ENCODE measurements around the gene C4BPB.

C4BPB gene

DNA sequence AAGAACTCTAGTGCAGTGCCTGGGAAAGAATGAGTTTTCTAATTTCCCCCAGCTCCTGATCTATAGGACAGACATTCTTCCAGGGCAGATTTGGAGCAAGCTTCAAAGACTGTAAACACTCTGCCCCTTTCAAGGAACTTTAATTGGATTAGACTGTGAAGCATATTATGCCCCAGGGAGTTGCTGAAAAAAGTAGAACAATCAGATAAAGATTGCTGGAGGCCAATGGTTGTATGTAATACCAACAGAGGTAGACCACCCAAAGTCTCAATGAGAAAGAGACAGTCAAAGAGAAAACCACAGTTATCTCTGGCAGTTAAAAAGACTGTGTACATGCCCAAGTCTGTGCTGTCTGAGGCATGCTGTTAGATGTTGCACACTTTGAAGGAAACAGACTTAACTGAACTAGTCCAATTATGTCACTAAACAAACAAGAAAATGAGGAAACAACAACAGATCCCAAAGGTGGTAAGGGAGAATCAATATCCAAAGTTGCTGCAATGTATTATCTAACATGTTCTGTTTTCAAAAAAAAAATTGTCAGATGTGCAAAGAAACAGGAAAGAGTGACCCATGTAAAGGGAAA lies 39.8 kb downstream of the C4BPB start:
- H4K8ac ChIP-seq (ENCODE audit: low read depth, low read length) = no peak overlapping the region
- no peaks in the 10 kb centered on the region for H3K36me3 ChIP-seq (ENCODE audit: control insufficient read depth, insufficient read depth, low read length)
- no peak overlapping the region for H3K18ac ChIP-seq (ENCODE audit: low read length)
- H3K4me2 ChIP-seq (ENCODE audit: low read length) = no peak overlapping the region
- H3K9ac ChIP-seq (ENCODE audit: low read length) = no peak overlapping the region
- no peak overlapping the region for H2BK5ac ChIP-seq (ENCODE audit: low read length)
- no peaks in the 10 kb centered on the region for H3K79me1 ChIP-seq (ENCODE audit: low read length)
- H3K4me3 ChIP-seq (ENCODE audit: low read length) = no peak overlapping the region
- H2BK120ac ChIP-seq (ENCODE audit: low read depth, low read length) = no peak overlapping the region
- H3K4me1 ChIP-seq (ENCODE audit: control insufficient read depth, low read depth, low read length) = no peaks in the 10 kb centered on the region
- H3K56ac ChIP-seq (ENCODE audit: low read length) = no peak overlapping the region
- no peak overlapping the region for H3K4ac ChIP-seq (ENCODE audit: low read depth, low read length)
- H2AK5ac ChIP-seq (ENCODE audit: low read length) = no peak overlapping the region
- no peak for DNase-seq
- H2BK15ac ChIP-seq (replicated peaks; ENCODE audit: low read depth) = no peak overlapping the region
- H3K23ac ChIP-seq (ENCODE audit: low read length) = no peak overlapping the region
- no peak overlapping the region for H3K27ac ChIP-seq (ENCODE audit: low read depth, low read length)
- no peaks in the 10 kb centered on the region for H3K27me3 ChIP-seq (ENCODE audit: insufficient read depth, low read length, poor library complexity)
- no peaks in the 10 kb centered on the region for H3K79me2 ChIP-seq (ENCODE audit: control insufficient read depth, insufficient read depth, low read length)
- no peak overlapping the region for H4K5ac ChIP-seq (ENCODE audit: low read length)

DNA sequence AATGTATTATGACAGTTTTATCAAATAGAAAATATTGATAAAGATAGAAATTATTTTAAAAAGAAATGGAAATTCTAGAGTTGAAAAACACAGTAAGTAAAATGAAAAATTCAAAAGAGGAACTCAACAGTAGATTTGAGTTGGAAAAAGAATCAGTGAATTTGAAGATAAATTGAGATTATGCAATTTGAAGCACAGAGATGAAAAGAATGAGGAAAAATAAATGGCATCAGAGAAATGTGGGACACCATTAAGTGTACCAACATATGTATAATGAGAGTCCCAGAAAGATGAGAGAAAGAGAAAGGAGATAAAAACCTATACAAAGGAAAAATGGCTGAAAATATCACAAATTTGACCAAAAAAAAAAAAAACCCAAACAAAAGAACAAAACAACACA lies 40.4 kb downstream of the C4BPB start:
- Histone ChIP-seq H2BK15ac (replicated peaks; ENCODE audit: low read depth) (no peak overlapping the region), H3K56ac (ENCODE audit: low read length) (no peak overlapping the region), H3K4me2 (ENCODE audit: low read length) (no peak overlapping the region), H2AK5ac (ENCODE audit: low read length) (no peak overlapping the region), H3K27ac (ENCODE audit: low read depth, low read length) (no peak overlapping the region), H3K79me2 (ENCODE audit: control insufficient read depth, insufficient read depth, low read length) (no peaks in the 10 kb centered on the region), H2BK120ac (ENCODE audit: low read depth, low read length) (no peak overlapping the region), H3K23ac (ENCODE audit: low read length) (no peak overlapping the region), H3K27me3 (ENCODE audit: insufficient read depth, low read length, poor library complexity) (no peaks in the 10 kb centered on the region), H4K5ac (ENCODE audit: low read length) (no peak overlapping the region), H2BK5ac (ENCODE audit: low read length) (no peak overlapping the region), H3K4me3 (ENCODE audit: low read length) (no peak overlapping the region), H4K8ac (ENCODE audit: low read depth, low read length) (no peak overlapping the region), H3K4me1 (ENCODE audit: control insufficient read depth, low read depth, low read length) (no peaks in the 10 kb centered on the region), H3K36me3 (ENCODE audit: control insufficient read depth, insufficient read depth, low read length) (no peaks in the 10 kb centered on the region), H3K4ac (ENCODE audit: low read depth, low read length) (no peak overlapping the region), H3K79me1 (ENCODE audit: low read length) (no peaks in the 10 kb centered on the region), H3K18ac (ENCODE audit: low read length) (no peak overlapping the region), H3K9ac (ENCODE audit: low read length) (no peak overlapping the region)
- no peak for DNase-seq

- H3K56ac ChIP-seq (ENCODE audit: low read length) = no peak overlapping the region
- no peak overlapping the region for H4K8ac ChIP-seq (ENCODE audit: low read depth, low read length)
- H3K4me3 ChIP-seq (ENCODE audit: low read length) = no peak overlapping the region
- WGBS (ENCODE audit: extremely low coverage, insufficient coverage, low lambda C conversion rate) = no CpG with 5 or more reads among the region's 1 CpG
- H3K9ac ChIP-seq (ENCODE audit: low read length) = no peak overlapping the region
- H3K4me1 ChIP-seq (ENCODE audit: control insufficient read depth, low read depth, low read length) = no peaks in the 10 kb centered on the region
- H3K79me1 ChIP-seq (ENCODE audit: low read length) = no peaks in the 10 kb centered on the region
- DNase-seq = no peak
- H2BK5ac ChIP-seq (ENCODE audit: low read length) = no peak overlapping the region
- no peak overlapping the region for H3K4ac ChIP-seq (ENCODE audit: low read depth, low read length)
- H3K18ac ChIP-seq (ENCODE audit: low read length) = no peak overlapping the region
- H4K5ac ChIP-seq (ENCODE audit: low read length) = no peak overlapping the region
- no peak overlapping the region for H3K27ac ChIP-seq (ENCODE audit: low read depth, low read length)
- no peak overlapping the region for H2AK5ac ChIP-seq (ENCODE audit: low read length)
- no peaks in the 10 kb centered on the region for H3K36me3 ChIP-seq (ENCODE audit: control insufficient read depth, insufficient read depth, low read length)
- no peaks in the 10 kb centered on the region for H3K79me2 ChIP-seq (ENCODE audit: control insufficient read depth, insufficient read depth, low read length)
- H2BK15ac ChIP-seq (replicated peaks; ENCODE audit: low read depth) = no peak overlapping the region
- no peak overlapping the region for H3K23ac ChIP-seq (ENCODE audit: low read length)
- no peak overlapping the region for H2BK120ac ChIP-seq (ENCODE audit: low read depth, low read length)
- no peaks in the 10 kb centered on the region for H3K27me3 ChIP-seq (ENCODE audit: insufficient read depth, low read length, poor library complexity)
- no peak overlapping the region for H3K4me2 ChIP-seq (ENCODE audit: low read length)
Measured at GRCh38 chr1:207130252-207131036, 41.8 kb downstream of the C4BPB start.

DNA sequence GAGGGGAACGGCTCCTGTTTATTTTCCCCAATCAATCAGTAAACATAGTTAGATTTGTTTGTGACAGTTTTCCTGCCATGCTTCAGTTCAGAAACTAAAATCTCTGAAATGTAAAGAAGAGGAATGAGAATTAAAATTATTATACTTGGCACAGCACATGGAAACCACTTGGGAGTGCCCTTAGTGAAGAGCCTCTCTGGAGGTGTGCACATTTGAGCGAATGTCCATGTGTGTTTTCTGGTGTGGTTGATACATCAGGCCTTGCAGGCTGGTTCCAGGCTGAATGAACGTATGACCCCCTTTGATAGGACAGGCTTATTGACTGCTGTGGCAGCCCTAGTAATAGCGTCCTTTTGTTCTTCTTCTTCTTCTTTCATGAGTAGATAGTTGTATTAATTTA lies 42.5 kb downstream of the C4BPB start:
- H3K4me2 ChIP-seq (ENCODE audit: low read length) = no peak overlapping the region
- no peak overlapping the region for H3K4me3 ChIP-seq (ENCODE audit: low read length)
- no peak overlapping the region for H2BK15ac ChIP-seq (replicated peaks; ENCODE audit: low read depth)
- no peak overlapping the region for H4K8ac ChIP-seq (ENCODE audit: low read depth, low read length)
- no peaks in the 10 kb centered on the region for H3K79me2 ChIP-seq (ENCODE audit: control insufficient read depth, insufficient read depth, low read length)
- H3K56ac ChIP-seq (ENCODE audit: low read length) = no peak overlapping the region
- WGBS (ENCODE audit: extremely low coverage, insufficient coverage, low lambda C conversion rate) = no CpG with 5 or more reads among the region's 4 CpGs
- H3K36me3 ChIP-seq (ENCODE audit: control insufficient read depth, insufficient read depth, low read length) = no peaks in the 10 kb centered on the region
- no peaks in the 10 kb centered on the region for H3K27me3 ChIP-seq (ENCODE audit: insufficient read depth, low read length, poor library complexity)
- H3K79me1 ChIP-seq (ENCODE audit: low read length) = no peaks in the 10 kb centered on the region
- no peaks in the 10 kb centered on the region for H3K4me1 ChIP-seq (ENCODE audit: control insufficient read depth, low read depth, low read length)
- H3K27ac ChIP-seq (ENCODE audit: low read depth, low read length) = no peak overlapping the region
- no peak overlapping the region for H3K23ac ChIP-seq (ENCODE audit: low read length)
- no peak overlapping the region for H2BK5ac ChIP-seq (ENCODE audit: low read length)
- DNase-seq = no peak
- no peak overlapping the region for H3K4ac ChIP-seq (ENCODE audit: low read depth, low read length)
- no peak overlapping the region for H4K5ac ChIP-seq (ENCODE audit: low read length)
- H2BK120ac ChIP-seq (ENCODE audit: low read depth, low read length) = no peak overlapping the region
- no peak overlapping the region for H3K18ac ChIP-seq (ENCODE audit: low read length)
- no peak overlapping the region for H3K9ac ChIP-seq (ENCODE audit: low read length)
- H2AK5ac ChIP-seq (ENCODE audit: low read length) = no peak overlapping the region

DNA sequence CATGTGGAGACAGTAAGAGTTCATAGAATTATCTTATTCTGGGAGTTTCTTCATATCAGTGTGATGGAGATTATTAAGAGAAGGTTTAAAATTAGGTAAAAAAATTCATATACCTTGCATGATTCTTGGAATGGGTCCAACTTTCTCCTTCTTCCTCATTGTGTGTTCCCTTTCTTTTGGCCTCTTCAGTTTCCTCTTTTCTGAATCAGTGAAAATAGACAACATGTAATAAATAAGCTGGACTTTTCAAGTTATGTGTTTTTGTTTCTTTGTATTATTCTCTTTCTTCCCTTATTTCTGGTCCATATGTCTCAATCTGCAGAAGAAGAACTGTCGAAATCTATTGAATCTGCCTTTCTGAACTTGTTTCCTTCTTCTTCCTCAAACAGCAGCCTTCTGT lies 45.9 kb downstream of the C4BPB start:
- no peaks in the 10 kb centered on the region for H3K36me3 ChIP-seq (ENCODE audit: control insufficient read depth, insufficient read depth, low read length)
- H3K27ac ChIP-seq (ENCODE audit: low read depth, low read length) = no peak overlapping the region

DNA sequence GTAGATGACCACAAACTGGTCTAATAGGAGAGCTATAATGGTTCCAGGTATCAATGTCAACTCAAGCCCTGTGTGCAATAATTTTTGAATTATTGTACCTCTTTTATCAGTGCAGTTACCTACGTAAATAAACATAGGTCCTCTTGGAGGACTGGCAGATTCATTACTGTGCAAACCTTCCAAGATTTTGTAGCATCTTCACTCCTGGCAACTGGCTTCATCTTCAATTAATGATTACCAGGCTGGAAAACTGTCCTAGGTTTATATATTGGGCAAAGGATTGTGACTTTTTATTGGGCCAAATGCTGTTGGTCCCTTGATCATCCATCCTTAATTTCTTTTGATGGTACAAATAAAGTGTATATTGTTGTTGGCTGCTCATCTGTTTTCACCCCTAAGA lies 51.0 kb downstream of the C4BPB start:
- Histone ChIP-seq H3K79me2 (ENCODE audit: control insufficient read depth, insufficient read depth, low read length) (no peaks in the 10 kb centered on the region), H3K18ac (ENCODE audit: low read length) (no peak overlapping the region), H3K79me1 (ENCODE audit: low read length) (no peaks in the 10 kb centered on the region), H3K27me3 (ENCODE audit: insufficient read depth, low read length, poor library complexity) (no peaks in the 10 kb centered on the region), H3K56ac (ENCODE audit: low read length) (no peak overlapping the region), H4K8ac (ENCODE audit: low read depth, low read length) (no peak overlapping the region), H3K36me3 (ENCODE audit: control insufficient read depth, insufficient read depth, low read length) (no peaks in the 10 kb centered on the region), H2BK15ac (replicated peaks; ENCODE audit: low read depth) (no peak overlapping the region), H4K5ac (ENCODE audit: low read length) (no peak overlapping the region), H3K9ac (ENCODE audit: low read length) (no peak overlapping the region), H2BK120ac (ENCODE audit: low read depth, low read length) (no peak overlapping the region), H2BK5ac (ENCODE audit: low read length) (no peak overlapping the region), H3K4me1 (ENCODE audit: control insufficient read depth, low read depth, low read length) (no peaks in the 10 kb centered on the region), H3K23ac (ENCODE audit: low read length) (no peak overlapping the region), H3K4me3 (ENCODE audit: low read length) (no peak overlapping the region), H3K4ac (ENCODE audit: low read depth, low read length) (no peak overlapping the region), H2AK5ac (ENCODE audit: low read length) (no peak overlapping the region), H3K27ac (ENCODE audit: low read depth, low read length) (no peak overlapping the region), H3K4me2 (ENCODE audit: low read length) (no peak overlapping the region)
- no peak for DNase-seq
- no CpG with 5 or more reads among the region's 1 CpG for WGBS (ENCODE audit: extremely low coverage, insufficient coverage, low lambda C conversion rate)

More for the DNA sequence above, 45.9 kb downstream of the C4BPB start:
- Histone ChIP-seq H3K79me2 (ENCODE audit: control insufficient read depth, insufficient read depth, low read length) (no peaks in the 10 kb centered on the region), H2AK5ac (ENCODE audit: low read length) (no peak overlapping the region), H3K23ac (ENCODE audit: low read length) (no peak overlapping the region), H3K9ac (ENCODE audit: low read length) (no peak overlapping the region), H2BK15ac (replicated peaks; ENCODE audit: low read depth) (no peak overlapping the region), H3K4me2 (ENCODE audit: low read length) (no peak overlapping the region), H2BK5ac (ENCODE audit: low read length) (no peak overlapping the region), H3K4me3 (ENCODE audit: low read length) (no peak overlapping the region), H3K4ac (ENCODE audit: low read depth, low read length) (no peak overlapping the region), H3K4me1 (ENCODE audit: control insufficient read depth, low read depth, low read length) (no peaks in the 10 kb centered on the region), H4K5ac (ENCODE audit: low read length) (no peak overlapping the region), H3K79me1 (ENCODE audit: low read length) (no peaks in the 10 kb centered on the region), H2BK120ac (ENCODE audit: low read depth, low read length) (no peak overlapping the region), H3K27me3 (ENCODE audit: insufficient read depth, low read length, poor library complexity) (no peaks in the 10 kb centered on the region), H3K18ac (ENCODE audit: low read length) (no peak overlapping the region), H3K56ac (ENCODE audit: low read length) (no peak overlapping the region), H4K8ac (ENCODE audit: low read depth, low read length) (no peak overlapping the region)
- WGBS (ENCODE audit: extremely low coverage, insufficient coverage, low lambda C conversion rate) = no CpG with 5 or more reads among the region's 1 CpG
- DNase-seq = no peak

Data from mesendoderm (in vitro differentiated cells).